Right lung (tissue), 10 donors: ENCODE measurements around the gene PTPN20. TPM values are rescaled to one million over a fixed set of nuclear protein-coding genes. Genes with fewer than 3 reads are reported as not detected.
"Not testable (repeated sequence)": the region's sequence is repeated elsewhere in the genome, so short reads cannot be mapped to it uniquely, and the experiment has no call there.

Experiments
- DNase-seq, 2 donors: peaks; one replicate each; pipeline ENCODE4 v3.0.0-alpha.2; 2013
- long read RNA-seq, 8 donors: transcript quantifications; one replicate each; lab custom pipeline, GENCODE V29; 2026
- polyA plus RNA-seq, 5 donors: library from polyadenylated mRNA; unstranded; fragments of 120-200 nt; gene quantifications; one replicate each; pipeline versions ENCODE4 v1.2.1 to v1.2.3, GENCODE V29; 2013; ENCODE audit warnings: inconsistent platforms in 1 of 5, low replicate concordance in 1 of 5; ENCODE audit not compliant: insufficient read length in 5 of 5, insufficient read depth in 1 of 5

The PTPN20 gene, protein sequence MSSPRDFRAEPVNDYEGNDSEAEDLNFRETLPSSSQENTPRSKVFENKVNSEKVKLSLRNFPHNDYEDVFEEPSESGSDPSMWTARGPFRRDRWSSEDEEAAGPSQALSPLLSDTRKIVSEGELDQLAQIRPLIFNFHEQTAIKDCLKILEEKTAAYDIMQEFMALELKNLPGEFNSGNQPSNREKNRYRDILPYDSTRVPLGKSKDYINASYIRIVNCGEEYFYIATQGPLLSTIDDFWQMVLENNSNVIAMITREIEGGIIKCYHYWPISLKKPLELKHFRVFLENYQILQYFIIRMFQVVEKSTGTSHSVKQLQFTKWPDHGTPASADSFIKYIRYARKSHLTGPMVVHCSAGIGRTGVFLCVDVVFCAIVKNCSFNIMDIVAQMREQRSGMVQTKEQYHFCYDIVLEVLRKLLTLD
- polyA plus RNA-seq = 1 to 10 TPM; 2.3 to 7.8 (median 4.2) TPM
- long read RNA-seq, donor 1 = 0 reads
- long read RNA-seq, donor 2 = 0 reads
- long read RNA-seq, donor 3 = 0 reads
- long read RNA-seq, donor 4 = 0 reads
- long read RNA-seq, donor 5 = 0 reads
- long read RNA-seq, donor 6 = 0 reads
- long read RNA-seq, donor 7 = 0 reads
- long read RNA-seq, donor 8 = 0 reads

DNA sequence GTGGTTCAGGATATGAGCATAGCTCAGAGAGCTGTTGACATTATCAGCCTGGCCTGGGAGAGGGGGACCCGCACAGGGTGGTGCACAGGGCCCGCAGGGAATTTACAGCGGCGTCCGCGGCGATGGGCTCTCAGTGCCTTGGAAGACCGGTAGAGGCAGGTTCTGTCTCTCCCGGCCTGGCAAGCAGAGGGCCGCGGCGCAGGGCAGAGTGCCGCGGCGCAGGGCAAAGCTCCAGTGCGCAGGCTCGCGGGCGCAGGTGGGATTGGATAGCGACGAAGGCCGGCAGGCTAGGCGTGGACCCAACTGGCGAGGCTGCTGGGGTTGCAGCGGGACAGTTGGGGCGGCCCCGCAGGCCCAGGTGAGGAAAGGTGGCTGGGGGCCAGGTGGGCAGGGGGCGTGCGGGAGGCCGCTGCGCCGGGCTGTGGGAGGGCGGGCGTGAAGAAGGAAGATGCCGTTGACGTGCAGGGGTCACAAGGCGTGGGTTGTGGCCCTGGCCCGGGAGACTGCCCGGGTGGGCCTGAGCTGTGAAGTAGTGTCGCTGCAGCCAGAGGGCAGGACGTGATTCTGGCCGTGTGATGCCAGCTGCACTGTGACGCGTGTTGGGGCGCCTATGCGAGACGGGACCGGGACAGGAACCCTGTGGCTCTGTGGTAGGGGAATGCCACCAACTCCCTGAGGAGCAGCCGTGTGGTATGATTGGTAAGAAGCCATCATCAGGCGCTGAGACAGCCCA, at the start of gene PTPN20:
PTPN20 (plus strand) TSS at position 285 of the 733 bp plus-strand sequence. CDS start 21,072 bp downstream, outside the sequence.
- peak in 1 of 2 donors; percentile 6 for DNase-seq

GRCh38 chr10:46869716-46870115, 41.5 kb upstream of the PTPN20 start:
- not testable (repeated sequence) for DNase-seq

- DNase-seq = not testable (repeated sequence)
These were observed 39.6 kb upstream of the PTPN20 start for GRCh38 chr10:46871583-46871982.

- DNase-seq = not testable (repeated sequence)
These were observed 35.9 kb upstream of the PTPN20 start for GRCh38 chr10:46875304-46875703.

- DNase-seq = not testable (repeated sequence)
These were observed 34.5 kb upstream of the PTPN20 start for GRCh38 chr10:46876773-46877172.

DNA sequence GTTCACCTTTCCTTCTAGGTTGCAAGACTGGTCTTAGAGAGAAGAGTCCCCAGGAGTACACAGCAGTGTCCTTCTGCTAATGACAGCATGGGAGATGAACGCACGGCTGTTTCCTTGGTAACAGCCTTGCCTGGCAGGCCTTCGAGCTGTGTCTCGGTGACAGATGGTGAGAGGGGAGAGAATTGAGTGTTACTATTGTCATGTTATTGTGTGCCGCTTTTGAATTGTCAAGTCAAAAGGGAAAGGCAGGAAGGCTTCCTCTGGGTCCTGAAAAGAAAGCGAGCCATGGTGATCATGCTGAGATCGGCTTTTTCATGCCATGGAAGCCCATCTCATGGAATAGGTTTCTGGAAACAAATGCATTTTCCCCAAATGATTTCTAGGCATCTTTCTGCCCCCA, 32.5 kb upstream of the PTPN20 start:
- not testable (repeated sequence) for DNase-seq

DNA sequence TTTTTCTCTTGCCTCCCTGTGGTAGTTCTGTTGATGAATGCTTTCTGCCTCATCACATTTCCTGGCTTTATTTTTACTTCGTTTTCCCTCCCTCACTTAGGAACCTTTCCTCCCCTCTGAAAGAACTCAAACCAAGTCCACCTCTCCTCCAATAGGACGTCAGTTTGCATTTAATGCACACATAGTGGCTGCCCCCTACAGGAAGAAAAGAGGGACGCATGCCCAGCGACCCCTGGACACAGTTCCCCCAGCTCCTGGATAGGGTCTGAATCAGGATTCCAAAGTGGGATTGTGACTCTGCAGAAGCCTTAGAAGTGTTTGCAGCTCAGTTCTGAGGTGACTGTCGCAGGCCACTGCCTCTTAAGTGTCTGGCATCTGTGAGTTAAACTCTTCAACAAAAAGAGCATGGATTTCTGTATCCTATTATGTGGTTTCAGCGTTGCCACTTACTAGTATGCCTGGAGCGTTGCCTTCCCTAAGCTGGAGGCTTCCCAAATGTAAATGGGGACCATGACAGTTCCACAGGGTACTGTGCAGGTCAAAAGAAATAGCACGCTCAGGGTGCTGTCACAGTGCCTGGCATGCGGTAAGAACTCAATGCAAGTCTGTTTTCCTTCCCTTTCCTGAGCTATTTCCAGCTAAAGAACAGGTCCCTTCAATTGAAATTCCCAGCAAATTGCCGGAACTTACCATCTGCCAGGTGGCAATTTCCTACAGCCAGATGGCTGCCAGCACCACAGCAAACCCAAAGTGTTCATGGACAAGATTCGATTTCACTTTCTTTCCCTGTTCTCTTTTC, 20.2 kb upstream of the PTPN20 start:
- DNase-seq = not testable (repeated sequence)

DNA sequence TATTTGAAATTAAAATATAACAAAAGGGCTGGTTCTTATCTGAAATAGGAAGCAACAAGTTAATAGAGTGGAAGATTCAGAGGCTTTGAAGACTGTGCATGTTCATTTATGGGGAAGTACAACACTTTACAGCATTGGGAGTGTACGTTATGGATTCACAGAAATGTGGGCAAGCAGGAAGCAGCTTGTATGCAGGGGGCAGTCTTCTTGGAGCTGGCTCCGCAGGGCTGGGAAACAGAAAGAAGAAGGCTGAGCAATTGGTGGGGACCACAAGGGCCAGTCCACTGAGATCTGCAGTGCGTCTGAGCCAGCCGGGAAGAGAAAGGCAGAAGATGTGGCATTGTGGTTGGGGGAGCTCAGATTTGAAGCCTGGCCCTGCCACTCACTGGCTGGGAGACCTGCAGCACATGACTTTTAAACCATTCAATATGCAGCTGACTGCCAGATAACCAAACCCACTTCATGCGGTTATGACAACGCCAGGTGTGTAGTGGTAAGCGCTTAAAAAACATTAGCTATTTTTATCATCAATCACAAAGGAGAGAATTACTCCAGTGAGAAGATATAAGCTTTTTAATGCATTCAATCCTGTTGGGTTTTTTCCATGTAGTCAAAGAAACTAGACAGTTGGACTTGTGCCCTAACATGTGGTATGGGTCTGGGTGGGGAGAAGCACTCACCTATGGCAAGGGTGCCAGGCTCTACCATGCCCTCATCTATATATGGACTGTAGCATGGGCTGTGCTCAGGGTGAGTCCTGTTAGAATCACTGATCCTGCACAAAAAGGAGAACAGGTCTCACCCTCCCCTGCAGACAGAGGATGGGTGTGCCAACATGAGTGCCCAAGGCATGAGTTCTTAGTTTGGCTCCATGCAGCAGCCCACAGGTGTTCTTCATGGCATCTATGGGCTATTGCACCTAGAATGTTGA, 14.2 kb upstream of the PTPN20 start:
- not testable (repeated sequence) for DNase-seq

DNA sequence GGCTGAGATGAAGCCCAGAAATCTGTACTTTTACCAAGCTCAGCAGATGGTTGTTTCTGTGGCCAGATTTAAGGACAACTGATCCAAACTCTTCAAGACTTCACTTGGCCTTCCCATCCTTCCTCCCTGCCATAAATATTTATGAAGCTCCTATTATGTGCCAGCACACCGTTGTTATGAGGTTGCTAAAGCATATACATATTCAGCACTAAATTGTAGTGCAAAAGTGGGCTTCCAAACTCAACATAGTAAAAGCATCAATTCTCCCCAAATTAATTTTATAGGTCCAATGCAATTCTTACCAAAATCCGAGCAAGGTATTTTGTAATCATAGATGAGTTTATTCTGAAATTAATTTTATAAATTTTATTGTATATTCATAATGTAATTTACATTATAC, 10.0 kb upstream of the PTPN20 start:
- DNase-seq = not testable (repeated sequence)

DNA sequence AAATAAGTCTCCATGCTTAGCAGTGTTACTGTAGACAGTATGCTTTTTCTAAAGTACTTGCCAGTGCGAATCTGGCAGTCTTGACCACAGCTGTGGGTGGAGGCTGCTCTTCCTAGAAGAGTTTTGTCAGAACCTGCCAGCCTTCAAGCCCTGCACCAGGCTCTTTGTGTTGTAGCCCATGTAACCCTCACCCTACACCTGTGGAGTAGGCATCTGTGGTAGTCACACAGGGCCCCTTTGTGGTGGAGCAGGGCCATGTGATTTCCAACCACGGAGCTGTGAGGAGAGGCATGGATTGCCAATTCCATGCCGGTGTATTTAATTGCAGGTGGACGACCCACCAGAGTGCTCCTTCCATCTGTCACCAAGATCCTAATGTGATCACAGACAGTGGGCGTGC, 7.4 kb upstream of the PTPN20 start:
- DNase-seq = not testable (repeated sequence)

GRCh38 chr10:46906359-46906758, 4.9 kb upstream of the PTPN20 start:
- not testable (repeated sequence) for DNase-seq

- DNase-seq = not testable (repeated sequence)
These were observed 3.8 kb upstream of the PTPN20 start for GRCh38 chr10:46907185-46908117.

- DNase-seq = not testable (repeated sequence)
These were observed 11.3 kb downstream of the PTPN20 start for GRCh38 chr10:46922498-46922897.

DNA sequence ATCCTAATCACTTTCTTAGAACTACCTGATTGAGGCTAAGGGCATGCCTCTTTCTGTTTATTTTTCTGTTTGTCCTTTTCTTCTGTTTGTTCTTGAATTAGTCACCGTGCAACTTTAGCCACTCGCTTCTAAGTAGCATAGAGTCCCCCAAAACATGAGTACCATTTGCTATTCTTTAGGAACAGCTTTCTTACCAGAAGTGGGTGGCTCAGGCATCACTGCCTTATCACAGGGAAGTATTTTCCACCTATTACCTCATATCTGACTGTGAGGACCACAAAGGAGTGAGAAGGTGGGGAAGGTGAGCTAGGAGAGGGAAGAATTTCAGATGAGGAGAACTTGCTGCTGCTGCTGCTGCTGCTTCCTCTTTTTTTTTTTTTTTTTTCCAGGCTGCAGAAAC, 13.9 kb downstream of the PTPN20 start:
- DNase-seq = not testable (repeated sequence)

DNA sequence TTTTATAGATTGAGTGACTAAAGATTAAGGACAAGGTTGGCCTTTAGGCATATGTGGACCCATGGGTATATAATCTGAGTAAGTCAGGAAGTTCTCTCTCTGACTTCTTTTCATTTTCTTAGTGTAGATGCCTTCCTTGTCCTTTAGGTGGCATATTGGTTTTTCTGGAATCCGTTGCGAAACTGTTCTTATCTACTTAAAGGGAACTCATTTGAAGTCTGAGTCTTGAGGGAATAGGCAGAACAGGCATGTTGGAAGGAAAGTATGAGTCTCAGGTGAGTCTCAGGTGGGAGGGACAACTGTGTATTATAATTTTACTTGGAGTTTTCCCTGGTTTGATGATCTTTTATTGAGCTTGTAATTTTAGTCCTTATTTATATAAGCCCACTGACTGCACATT, 14.6 kb downstream of the PTPN20 start:
- DNase-seq = not testable (repeated sequence)

DNA sequence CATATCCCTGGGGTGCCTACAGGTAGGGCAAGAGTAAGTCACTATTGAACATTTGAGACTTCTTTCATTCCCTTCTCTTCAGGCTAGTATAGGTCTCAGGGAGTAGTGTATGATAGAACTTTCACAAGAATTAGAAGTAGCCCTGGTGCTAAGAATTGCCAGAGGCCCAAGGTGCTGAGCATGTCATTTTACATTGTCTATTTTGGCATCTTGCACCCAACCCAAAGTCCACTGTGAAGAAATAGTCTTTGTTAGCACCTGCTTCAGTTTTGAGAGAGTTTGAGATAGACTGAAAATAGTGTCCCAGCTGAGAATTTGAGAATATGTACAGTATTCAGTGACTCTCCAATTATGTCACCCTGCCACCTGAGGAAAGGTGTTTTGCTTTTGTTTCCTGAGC, 17.6 kb downstream of the PTPN20 start:
- DNase-seq = not testable (repeated sequence)

DNA sequence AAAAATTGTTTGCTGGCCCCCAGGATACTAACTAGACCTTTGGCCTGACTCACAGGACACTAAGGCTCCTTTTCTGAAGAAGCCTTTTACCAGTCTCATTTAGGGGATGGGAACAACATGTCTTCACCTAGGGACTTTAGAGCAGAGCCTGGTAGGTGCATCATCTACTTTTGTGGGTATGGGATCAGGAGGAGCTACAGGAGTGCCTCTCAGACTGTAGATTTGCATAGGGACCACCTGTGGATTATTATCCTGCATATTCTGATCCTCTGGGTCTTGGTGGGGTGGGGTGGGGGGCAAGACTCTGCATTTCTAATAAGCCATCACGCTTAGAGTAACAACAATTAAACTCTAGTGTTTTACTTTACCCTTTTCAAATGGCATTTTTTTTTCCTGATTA, 21.2 kb downstream of the PTPN20 start:
- not testable (repeated sequence) for DNase-seq

GRCh38 chr10:46941091-46941490, 29.9 kb downstream of the PTPN20 start:
- not testable (repeated sequence) for DNase-seq
